HG03095 (cell line): ENCODE measurements around the gene ELL.

Experiments
- ATAC-seq: cut with Tn5 transposase; IDR thresholded peaks from one replicate; pipeline ENCODE4 v1.9.1; 2021; ENCODE audit warnings: moderate library complexity; ENCODE audit not compliant: unreplicated experiment

ELL gene

GRCh38 chr19:18506101-18506930 is 15.6 kb downstream of the ELL start:
- ATAC-seq = no peak

- no peak for ATAC-seq
Measured at GRCh38 chr19:18504886-18505610, 16.8 kb downstream of the ELL start.

- no peak for ATAC-seq
Measured at GRCh38 chr19:18503971-18504885, 17.6 kb downstream of the ELL start.

- ATAC-seq = no peak
Measured at GRCh38 chr19:18503337-18503970, 18.4 kb downstream of the ELL start.

GRCh38 chr19:18502638-18503294 is 19.1 kb downstream of the ELL start:
- no peak for ATAC-seq

GRCh38 chr19:18502246-18502637 is 19.6 kb downstream of the ELL start:
- no peak for ATAC-seq

GRCh38 chr19:18501832-18502231 is 20.0 kb downstream of the ELL start:
- ATAC-seq = no peak

- no peak for ATAC-seq
Measured at GRCh38 chr19:18501351-18501750, 20.5 kb downstream of the ELL start.

GRCh38 chr19:18500799-18501198 is 21.1 kb downstream of the ELL start:
- ATAC-seq = no peak

GRCh38 chr19:18500376-18500775 is 21.5 kb downstream of the ELL start:
- ATAC-seq = no peak

GRCh38 chr19:18499055-18499775 is 22.7 kb downstream of the ELL start:
- no peak for ATAC-seq

- no peak for ATAC-seq
Measured at GRCh38 chr19:18496980-18497256, 25.0 kb downstream of the ELL start.

- ATAC-seq = no peak
Measured at GRCh38 chr19:18496167-18496979, 25.5 kb downstream of the ELL start.

GRCh38 chr19:18495204-18495911 is 26.5 kb downstream of the ELL start:
- ATAC-seq = no peak

- no peak for ATAC-seq
Measured at GRCh38 chr19:18494267-18494607, 27.6 kb downstream of the ELL start.

GRCh38 chr19:18493440-18494266 is 28.2 kb downstream of the ELL start:
- no peak for ATAC-seq
